ENCODE measurements around the gene TOPORS. TPM values are rescaled to one million over a fixed set of nuclear protein-coding genes. Genes with fewer than 3 reads are reported as not detected.

TOPORS gene
- polyA plus RNA-seq, 3 donors = 5.9 to 12.9 (median 9.2) TPM

GRCh38 chr9:32570262-32570661, 17.9 kb upstream of the TOPORS start:
- H3K4me2 ChIP-seq (replicated peaks; ENCODE audit: extremely low read depth, low read length, poor library complexity, severe bottlenecking) = no peak overlapping the region
- no peak overlapping the region for H2AFZ ChIP-seq (ENCODE audit: insufficient read depth, low read depth, low read length, poor library complexity, severe bottlenecking)
- H3K79me2 ChIP-seq (ENCODE audit: insufficient read depth, low read length) = peaks cover 49% of the 10 kb centered on the region
- H3K9me3 ChIP-seq (replicated peaks in 1 of 2; ENCODE audit: control insufficient read depth in 1 of 2, insufficient read depth in 1 of 2, low read length in 2 of 2) = no peaks in the 10 kb centered on the region
- peaks cover 19 to 36% of the 10 kb centered on the region in 2 donors for H3K36me3 ChIP-seq (replicated peaks in 1 of 2; ENCODE audit: control insufficient read depth in 1 of 2, insufficient read depth in 2 of 2, low read length in 2 of 2)
- intact Hi-C loops (cut with micrococcal nuclease) = loop anchor here (5.0 to 10.0 kb wide), 3 partner anchors 45 to 432 kb away; partner anchors contain the start of genes APTX (in 1 of the 2) and RIGI (in 1 of the 2)
- no peak for TF ChIP-seq CTCF (IDR thresholded peaks at IDR 0.05)
- H3K4me3 ChIP-seq (replicated peaks in 1 of 3; ENCODE audit: low read depth in 2 of 3, low read length in 3 of 3) = no peak overlapping the region
- Mint-ChIP-seq H3K27me3 (ENCODE audit: low read depth in 3 of 3) (no peaks in the 10 kb centered on the region), H3K4me1 (peaks cover 22% of the 10 kb centered on the region), H3K36me3 (peaks cover 31 to 38% of the 10 kb centered on the region in 2 donors), H3K9me3 (no peaks in the 10 kb centered on the region), H3K4me3 (no peak overlapping the region), H3K27ac (peak overlapping the region in 2 of 7 donors; percentile 23 to 65)
- H3K4me1 ChIP-seq (ENCODE audit: control insufficient read depth in 1 of 2, insufficient read depth in 2 of 2, low read length in 2 of 2) = peaks cover 14 to 24% of the 10 kb centered on the region in 2 donors
- H4K20me1 ChIP-seq (ENCODE audit: insufficient read depth, low read length) = no peaks in the 10 kb centered on the region
- H3K27ac ChIP-seq (ENCODE audit: low read depth in 1 of 2, low read length in 2 of 2) = no peak overlapping the region
- no peaks in the 10 kb centered on the region for H3K27me3 ChIP-seq (ENCODE audit: control insufficient read depth in 2 of 2, insufficient read depth in 2 of 2, low read length in 2 of 2)
- 81% methylated on average over 3 of the region's 4 CpGs for WGBS (ENCODE audit: insufficient coverage)
- no peak for DNase-seq
- H3K9ac ChIP-seq (ENCODE audit: insufficient read depth, low read length, poor library complexity, severe bottlenecking) = no peak overlapping the region

GRCh38 chr9:32566770-32567169, 14.4 kb upstream of the TOPORS start:
- no peak for DNase-seq
- H3K27ac ChIP-seq (ENCODE audit: low read depth in 1 of 2, low read length in 2 of 2) = no peak overlapping the region
- H3K9me3 Mint-ChIP-seq = no peaks in the 10 kb centered on the region
- no peak for TF ChIP-seq CTCF (IDR thresholded peaks at IDR 0.05)
- peaks cover 22 to 46% of the 10 kb centered on the region in 2 donors for H3K36me3 ChIP-seq (replicated peaks in 1 of 2; ENCODE audit: control insufficient read depth in 1 of 2, insufficient read depth in 2 of 2, low read length in 2 of 2)
- H3K27me3 ChIP-seq (ENCODE audit: control insufficient read depth in 2 of 2, insufficient read depth in 2 of 2, low read length in 2 of 2) = no peaks in the 10 kb centered on the region
- no peak overlapping the region for H3K4me2 ChIP-seq (replicated peaks; ENCODE audit: extremely low read depth, low read length, poor library complexity, severe bottlenecking)
- H3K4me1 Mint-ChIP-seq = peaks cover 9% of the 10 kb centered on the region
- peaks cover 1 to 7% of the 10 kb centered on the region in 2 donors for H3K4me1 ChIP-seq (ENCODE audit: control insufficient read depth in 1 of 2, insufficient read depth in 2 of 2, low read length in 2 of 2)
- H3K4me3 ChIP-seq (replicated peaks in 1 of 3; ENCODE audit: low read depth in 2 of 3, low read length in 3 of 3) = no peak overlapping the region
- H4K20me1 ChIP-seq (ENCODE audit: insufficient read depth, low read length) = no peaks in the 10 kb centered on the region
- peak overlapping the region in 1 of 7 donors; percentile 66 for H3K27ac Mint-ChIP-seq
- H3K9ac ChIP-seq (ENCODE audit: insufficient read depth, low read length, poor library complexity, severe bottlenecking) = no peak overlapping the region
- intact Hi-C loops (cut with micrococcal nuclease) = no loop called here
- WGBS (ENCODE audit: insufficient coverage) = 97% methylated on average over 26 of the region's 26 CpGs
- no peaks in the 10 kb centered on the region for H3K9me3 ChIP-seq (replicated peaks in 1 of 2; ENCODE audit: control insufficient read depth in 1 of 2, insufficient read depth in 1 of 2, low read length in 2 of 2)
- H3K4me3 Mint-ChIP-seq = no peak overlapping the region
- peaks cover 40 to 48% of the 10 kb centered on the region in 2 donors for H3K36me3 Mint-ChIP-seq
- no peaks in the 10 kb centered on the region for H3K27me3 Mint-ChIP-seq (ENCODE audit: low read depth in 3 of 3)
- H3K79me2 ChIP-seq (ENCODE audit: insufficient read depth, low read length) = peaks cover 38% of the 10 kb centered on the region
- no peak overlapping the region for H2AFZ ChIP-seq (ENCODE audit: insufficient read depth, low read depth, low read length, poor library complexity, severe bottlenecking)
